DOHH2 (cell line): ENCODE data around the gene GRAP.

Source experiments
- H3F3A ChIP-seq: fragments of 200-600 bp; sonication (generic), shearing (Covaris generic); 2 replicates; pipeline ENCODE4 v1.6.0; 2016; ENCODE audit warnings: antibody characterized with exemption, mild to moderate bottlenecking; ENCODE audit not compliant: control insufficient read depth, insufficient read depth
- H3K27ac ChIP-seq: fragments of 200-600 bp; sonication (generic); 2 replicates; pipeline ENCODE4 v1.5.1; 2014; ENCODE audit warnings: low read depth, mild to moderate bottlenecking, low read length, moderate library complexity
- H3K27me3 ChIP-seq: fragments of 200-600 bp; sonication (generic); 2 replicates; pipeline ENCODE4 v1.6.1; 2014; ENCODE audit warnings: mild to moderate bottlenecking, low read length, mixed read lengths; ENCODE audit not compliant: control insufficient read depth
- H3K36me3 ChIP-seq: fragments of 200-600 bp; sonication (generic); 2 replicates; pipeline ENCODE4 v1.6.1; 2014; ENCODE audit warnings: mild to moderate bottlenecking, low read length, moderate library complexity, mixed read lengths; ENCODE audit not compliant: control insufficient read depth
- H3K4me1 ChIP-seq: fragments of 200-600 bp; sonication (generic); 2 replicates; pipeline ENCODE4 v1.6.1; 2014; ENCODE audit warnings: mild to moderate bottlenecking, low read length, mixed read lengths; ENCODE audit not compliant: control insufficient read depth
- H3K4me2 ChIP-seq: fragments of 200-600 bp; sonication (generic); 2 replicates; pipeline ENCODE4 v1.6.0; 2014; ENCODE audit warnings: mild to moderate bottlenecking, low read length, moderate library complexity
- H3K4me3 ChIP-seq: fragments of 200-600 bp; sonication (generic); 2 replicates; pipeline ENCODE4 v1.5.1; 2014; ENCODE audit warnings: mild to moderate bottlenecking, low read length, mixed read lengths
- H3K79me2 ChIP-seq: fragments of 200-600 bp; sonication (generic); 2 replicates; pipeline ENCODE4 v1.6.1; 2014; ENCODE audit warnings: mild to moderate bottlenecking, low read length, mixed read lengths; ENCODE audit not compliant: control insufficient read depth
- H3K9me2 ChIP-seq: fragments of 200-600 bp; sonication (generic); replicated peaks from 2 replicates; pipeline ENCODE4 v1.6.1; 2014; ENCODE audit warnings: mild to moderate bottlenecking, low read length, mixed read lengths; ENCODE audit not compliant: control insufficient read depth
- H3K9me3 ChIP-seq: fragments of 200-600 bp; sonication (generic); 2 replicates; pipeline ENCODE4 v1.6.1; 2014; ENCODE audit warnings: antibody characterized with exemption, low read length, mixed read lengths; ENCODE audit not compliant: control insufficient read depth, insufficient read depth
- H4K20me1 ChIP-seq: fragments of 200-600 bp; sonication (generic); 2 replicates; pipeline ENCODE4 v1.6.0; 2014; ENCODE audit warnings: low read depth, mild to moderate bottlenecking, antibody characterized with exemption, low read length, moderate library complexity; ENCODE audit not compliant: control insufficient read depth, insufficient read depth
- CTCF ChIP-seq: fragments of 200-600 bp; sonication (generic); IDR thresholded peaks from one replicate; pipeline ENCODE4 v1.5.1; 2014; ENCODE audit warnings: antibody characterized with exemption, mild to moderate bottlenecking, low read depth, low read length; ENCODE audit not compliant: poor library complexity, severe bottlenecking
- EZH2phosphoT487 ChIP-seq: fragments of 200-600 bp; sonication (generic); IDR thresholded peaks from 2 replicates; pipeline ENCODE4 v1.6.1; 2017; ENCODE audit warnings: borderline replicate concordance, mild to moderate bottlenecking, antibody characterized with exemption, low read length, moderate library complexity, mixed read lengths

The GRAP gene

DNA sequence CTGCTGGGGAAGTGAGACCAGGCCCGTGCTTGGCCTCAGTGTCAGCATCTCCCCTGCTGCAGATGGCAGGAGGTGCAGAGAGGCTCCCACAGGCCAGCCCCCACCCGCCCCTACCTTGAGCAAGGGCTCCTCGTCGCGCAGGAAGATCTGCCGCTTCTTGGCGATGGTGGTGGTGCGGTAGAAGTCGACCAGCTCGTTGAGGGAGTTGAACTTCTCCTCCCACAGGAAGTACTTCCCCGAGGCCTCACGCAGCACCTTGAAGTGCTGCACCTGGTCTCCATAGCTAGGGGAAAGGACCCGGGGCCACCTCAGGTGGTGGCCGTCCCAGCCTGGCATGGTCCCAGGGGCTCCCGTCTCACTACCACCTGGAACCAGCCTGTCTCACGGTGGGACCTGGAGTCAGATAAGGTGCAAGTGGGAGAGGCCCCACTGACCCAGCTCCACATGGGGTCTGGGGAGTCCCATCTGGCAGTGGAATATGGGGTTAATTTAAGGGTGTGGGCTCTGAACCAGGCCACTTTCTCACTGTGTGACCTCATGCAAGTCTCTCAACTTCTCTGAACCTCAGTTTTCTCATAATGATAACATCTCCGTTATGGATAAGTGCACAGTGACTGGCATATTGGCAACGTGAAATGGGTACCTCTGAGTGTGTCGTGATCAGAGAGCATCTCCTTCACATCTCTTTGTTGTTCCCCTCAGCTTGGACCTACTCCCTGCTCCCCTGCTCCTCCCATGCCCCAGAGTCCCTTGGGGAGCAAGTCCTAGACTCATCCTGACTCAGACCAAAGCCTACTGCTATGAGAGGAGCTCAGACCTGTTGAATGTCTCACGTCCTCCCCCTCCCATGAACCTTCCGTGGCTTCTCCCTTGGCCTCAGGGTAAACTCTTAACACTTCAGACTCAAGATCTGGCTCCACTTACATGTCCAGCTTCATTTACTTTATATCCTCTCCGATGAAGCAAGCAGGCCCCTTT is 22.4 kb downstream of the GRAP start:
- no peaks in the 10 kb centered on the region; the same call in 1 of the 2 replicates for H4K20me1 ChIP-seq
- peaks cover 18% of the 10 kb centered on the region for H3F3A ChIP-seq
- H3K27ac ChIP-seq: no peak overlapping the region

DNA sequence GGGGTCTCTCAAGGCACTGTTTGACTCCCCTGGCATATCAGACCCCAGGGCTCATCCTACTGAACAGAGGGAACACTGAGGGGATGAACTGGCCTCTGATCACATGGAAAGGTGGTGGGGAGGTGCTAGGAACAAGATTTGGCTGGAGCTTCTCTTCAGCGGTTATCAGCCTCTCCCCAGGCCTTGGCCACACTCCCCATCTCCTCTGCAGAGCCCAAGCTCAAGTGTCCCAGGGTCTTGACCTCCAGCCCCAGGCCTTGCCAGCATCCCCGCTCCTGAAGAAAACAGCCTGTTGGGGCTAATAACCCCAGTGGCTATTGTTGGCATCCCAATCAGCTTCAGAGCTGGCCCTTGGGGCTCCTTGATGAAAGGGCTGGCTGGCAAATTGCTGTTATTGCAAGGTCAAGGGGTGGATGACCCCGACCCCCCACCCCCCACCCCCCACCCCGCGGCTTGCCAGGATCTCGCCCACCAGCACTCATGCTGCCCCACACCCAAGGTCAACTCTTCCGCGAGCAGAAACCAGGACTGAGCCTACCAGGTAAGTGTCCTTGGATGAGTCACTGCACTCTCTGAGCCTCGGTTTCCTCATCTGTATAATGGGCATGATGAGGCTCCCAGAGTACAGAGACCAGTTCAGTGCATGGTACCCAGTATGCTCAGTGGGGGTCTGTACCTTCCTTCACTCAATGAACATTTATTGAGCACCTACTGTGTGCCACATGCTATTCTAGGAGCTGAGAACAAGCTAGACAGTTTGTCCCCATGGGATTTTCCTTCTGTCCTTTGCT is 23.4 kb downstream of the GRAP start:
- no peak for TF ChIP-seq EZH2phosphoT487
- no peak for TF ChIP-seq CTCF
- Histone ChIP-seq H3K4me2 (no peak overlapping the region), H3F3A (peaks cover 18% of the 10 kb centered on the region), H3K27me3 (no peaks in the 10 kb centered on the region), H3K4me3 (no peak overlapping the region), H3K27ac (no peak overlapping the region), H3K79me2 (no peaks in the 10 kb centered on the region), H3K9me2 (no peaks in the 10 kb centered on the region), H3K4me1 (peaks cover 18% of the 10 kb centered on the region), H3K9me3 (no peaks in the 10 kb centered on the region), H4K20me1 (peaks cover 5% of the 10 kb centered on the region; the same call in 1 of the 2 replicates), H3K36me3 (peaks cover 44% of the 10 kb centered on the region)

More for the DNA sequence above, 22.4 kb downstream of the GRAP start:
- Histone ChIP-seq H3K4me1 (peaks cover 12% of the 10 kb centered on the region), H3K9me3 (no peaks in the 10 kb centered on the region), H3K79me2 (no peaks in the 10 kb centered on the region), H3K27me3 (no peaks in the 10 kb centered on the region), H3K4me3 (no peak overlapping the region), H3K4me2 (no peak overlapping the region), H3K36me3 (peaks cover 44% of the 10 kb centered on the region), H3K9me2 (no peaks in the 10 kb centered on the region)
- TF ChIP-seq CTCF: no peak
- no peak for TF ChIP-seq EZH2phosphoT487

GRCh38 chr17:19022747-19023146 is 24.0 kb downstream of the GRAP start:
- H3K4me3 ChIP-seq: no peak overlapping the region
- H3K9me3 ChIP-seq: no peaks in the 10 kb centered on the region
- no peaks in the 10 kb centered on the region for H3K9me2 ChIP-seq
- H3K36me3 ChIP-seq: peaks cover 44% of the 10 kb centered on the region
- no peaks in the 10 kb centered on the region for H3K79me2 ChIP-seq
- H3K4me1 ChIP-seq: peaks cover 18% of the 10 kb centered on the region
- H3K27ac ChIP-seq: no peak overlapping the region
- no peak for TF ChIP-seq CTCF
- no peak for TF ChIP-seq EZH2phosphoT487
- no peak overlapping the region for H3K4me2 ChIP-seq
- peaks cover 5% of the 10 kb centered on the region; the same call in 1 of the 2 replicates for H4K20me1 ChIP-seq
- H3F3A ChIP-seq: peaks cover 18% of the 10 kb centered on the region
- no peaks in the 10 kb centered on the region for H3K27me3 ChIP-seq
